Breast epithelium (tissue), 4 donors: Measurements from ENCODE around the gene GPR3. TPM values are rescaled to one million over a fixed set of nuclear protein-coding genes. Genes with fewer than 3 reads are reported as not detected.
A peak's percentile ranks its signal among the peaks of the same experiment; 100 is the strongest.

Experiments
- DNase-seq, 2 donors: peaks; one replicate each; pipeline ENCODE4 v3.0.0-alpha.2; 2019; ENCODE audit warnings: low spot score in 2 of 2
- H3K27ac ChIP-seq, 2 donors: fragments of 200-600 bp; sonication (generic) in 1 of 2; one replicate each; pipeline ENCODE4 v1.5.1; 2016 to 2019; ENCODE audit warnings: mild to moderate bottlenecking in 1 of 2
- H3K27me3 ChIP-seq, 2 donors: fragments of 200-600 bp; sonication (generic) in 1 of 2; one replicate each; pipeline versions ENCODE4 v1.5.1 to v1.6.0; 2017 to 2019; ENCODE audit warnings: control low read depth in 1 of 2, mild to moderate bottlenecking in 1 of 2
- H3K36me3 ChIP-seq: fragments of 200-600 bp; one replicate; pipeline ENCODE4 v1.5.1; 2019
- H3K4me1 ChIP-seq, 2 donors: fragments of 200-600 bp; sonication (generic); one replicate each; pipeline ENCODE4 v1.5.1; 2016 to 2019; ENCODE audit warnings: control low read depth in 1 of 2
- H3K4me3 ChIP-seq, 3 donors: fragments of 200-600 bp; sonication (generic); 1 replicate in 2 of 3; 2 replicates in 1 of 3; pipeline ENCODE4 v1.5.1; 2016 to 2019; ENCODE audit warnings: mild to moderate bottlenecking in 3 of 3, moderate library complexity in 2 of 3
- H3K9me3 ChIP-seq, 2 donors: fragments of 200-600 bp; sonication (generic) in 1 of 2; one replicate each; pipeline ENCODE4 v1.5.1; 2016 to 2019; ENCODE audit warnings: control low read depth in 1 of 2
- CTCF ChIP-seq, 3 donors: fragments of 450-650 bp; IDR thresholded peaks; one replicate each; pipeline ENCODE4 v1.5.1; 2016 to 2017; ENCODE audit warnings: antibody characterized with exemption in 3 of 3, mild to moderate bottlenecking in 3 of 3, moderate library complexity in 3 of 3
- POLR2A ChIP-seq: fragments of 450-650 bp; IDR thresholded peaks from one replicate; pipeline ENCODE4 v1.6.1; 2016; ENCODE audit warnings: antibody characterized with exemption, mild to moderate bottlenecking, moderate library complexity
- POLR2AphosphoS5 ChIP-seq, 3 donors: sonication (generic); formaldehyde crosslinking; IDR thresholded peaks; one replicate each; pipeline ENCODE4 v1.6.1; 2017; ENCODE audit warnings: antibody characterized with exemption in 3 of 3
- intact Hi-C: fragments of 100-400 bp; cut with DNase I; formaldehyde crosslinking; loops from one replicate; pipeline ENCODE4 v1.15.1; 2023; ENCODE audit warnings: low total_unique reads
- total RNA-seq, 3 donors: library from RNA; depleted of rRNA; stranded (reverse); fragments of >200 nt; gene quantifications; one replicate each; pipeline ENCODE4 v1.1.0, GENCODE V29; 2016

Gene GPR3
- total RNA-seq, 3 donors from 2014 or later = 0.16 to 0.66 TPM; not detected in 1

- H3K4me3 ChIP-seq = no peak overlapping the region
- no peaks in the 10 kb centered on the region for H3K27me3 ChIP-seq
- H3K9me3 ChIP-seq = no peaks in the 10 kb centered on the region
- H3K36me3 ChIP-seq = no peaks in the 10 kb centered on the region
- peaks cover 0 to 8% of the 10 kb centered on the region in 2 donors for H3K4me1 ChIP-seq
- DNase-seq = no peak
- no peak for TF ChIP-seq POLR2A
- no peak for TF ChIP-seq POLR2AphosphoS5 (IDR thresholded peaks at IDR 0.05)
- no peak for TF ChIP-seq CTCF (IDR thresholded peaks at IDR 0.05)
- H3K27ac ChIP-seq = no peak overlapping the region
- intact Hi-C loops = loop anchor here (10.0 kb wide), 3 partner anchors 89 to 271 kb away; partner anchors contain the start of gene AHDC1
Measured at GRCh38 chr1:27393641-27394281, 1.3 kb downstream of the GPR3 start.

- Histone ChIP-seq H3K9me3 (no peaks in the 10 kb centered on the region), H3K27me3 (no peaks in the 10 kb centered on the region), H3K4me3 (no peak overlapping the region), H3K4me1 (peaks cover 0 to 8% of the 10 kb centered on the region in 2 donors), H3K36me3 (no peaks in the 10 kb centered on the region), H3K27ac (no peak overlapping the region)
- intact Hi-C loops = loop anchor here (10.0 kb wide), 3 partner anchors 89 to 271 kb away; partner anchors contain the start of gene AHDC1
- TF ChIP-seq POLR2AphosphoS5 (IDR thresholded peaks at IDR 0.05) = no peak
- no peak for TF ChIP-seq POLR2A
- TF ChIP-seq CTCF (IDR thresholded peaks at IDR 0.05) = no peak
- DNase-seq = no peak
Measured at GRCh38 chr1:27394282-27394658, 1.8 kb downstream of the GPR3 start.

- intact Hi-C loops = loop anchor here (10.0 kb wide), 3 partner anchors 90 to 270 kb away; partner anchors contain the start of gene AHDC1
- Histone ChIP-seq H3K9me3 (no peaks in the 10 kb centered on the region), H3K4me3 (no peak overlapping the region), H3K36me3 (no peaks in the 10 kb centered on the region), H3K27me3 (no peaks in the 10 kb centered on the region), H3K27ac (no peak overlapping the region), H3K4me1 (peaks cover 0 to 8% of the 10 kb centered on the region in 2 donors)
- no peak for TF ChIP-seq CTCF (IDR thresholded peaks at IDR 0.05)
- no peak for DNase-seq
Measured at GRCh38 chr1:27394925-27395324, 2.5 kb downstream of the GPR3 start.

- Histone ChIP-seq H3K27me3 (no peaks in the 10 kb centered on the region), H3K9me3 (no peaks in the 10 kb centered on the region), H3K36me3 (no peaks in the 10 kb centered on the region), H3K27ac (no peak overlapping the region), H3K4me1 (peaks cover 0 to 8% of the 10 kb centered on the region in 2 donors), H3K4me3 (no peak overlapping the region)
- intact Hi-C loops = loop anchor here (10.0 kb wide), 3 partner anchors 91 to 269 kb away; partner anchors contain the start of gene AHDC1
- TF ChIP-seq POLR2AphosphoS5 (IDR thresholded peaks at IDR 0.05) (peak in 2 of 3 donors; percentile 13 to 24), POLR2A (no peak), CTCF (IDR thresholded peaks at IDR 0.05) (peak; percentile 98 to 99 (median 99))
- peak; percentile 73 to 81 for DNase-seq
Measured at GRCh38 chr1:27395441-27396195, 3.2 kb downstream of the GPR3 start.

GRCh38 chr1:27397110-27397509 is 4.7 kb downstream of the GPR3 start:
- no peak for TF ChIP-seq CTCF (IDR thresholded peaks at IDR 0.05)
- TF ChIP-seq POLR2AphosphoS5 (IDR thresholded peaks at IDR 0.05) = no peak
- TF ChIP-seq POLR2A = no peak
- no peaks in the 10 kb centered on the region for H3K36me3 ChIP-seq
- H3K27me3 ChIP-seq = no peaks in the 10 kb centered on the region
- no peaks in the 10 kb centered on the region for H3K9me3 ChIP-seq
- intact Hi-C loops = loop anchor here (10.0 kb wide), 3 partner anchors 92 to 268 kb away; partner anchors contain the start of gene AHDC1
- no peak overlapping the region for H3K4me3 ChIP-seq
- H3K4me1 ChIP-seq = peaks cover 5 to 13% of the 10 kb centered on the region in 2 donors
- no peak for DNase-seq
- no peak overlapping the region for H3K27ac ChIP-seq
